ENCODE measurements around the gene OLFM2.

OLFM2 gene

GRCh38 chr19:9877780-9878510 lies 58.4 kb downstream of the OLFM2 start:
- no peaks in the 10 kb centered on the region for H3K36me3 ChIP-seq (ENCODE audit: control insufficient read depth, insufficient read depth, low read length)
- H3K27me3 ChIP-seq (ENCODE audit: control insufficient read depth, insufficient read depth, low read length): no peaks in the 10 kb centered on the region
- H3K27ac ChIP-seq (ENCODE audit: low read depth, low read length): no peak overlapping the region
- H3K9ac ChIP-seq (ENCODE audit: low read depth, low read length): no peak overlapping the region
- no peaks in the 10 kb centered on the region for H3K9me3 ChIP-seq (ENCODE audit: control insufficient read depth, insufficient read depth, low read length)
- H3K4me1 ChIP-seq (ENCODE audit: control insufficient read depth, insufficient read depth, low read length): peaks cover 8% of the 10 kb centered on the region; the same call in 1 of the 2 replicates
- no peak overlapping the region for H3K4me3 ChIP-seq (ENCODE audit: low read depth, low read length)

GRCh38 chr19:9875796-9876195 lies 60.5 kb downstream of the OLFM2 start:
- H3K4me3 ChIP-seq (ENCODE audit: low read depth, low read length): no peak overlapping the region
- no peaks in the 10 kb centered on the region for H3K9me3 ChIP-seq (ENCODE audit: control insufficient read depth, insufficient read depth, low read length)
- no peaks in the 10 kb centered on the region for H3K36me3 ChIP-seq (ENCODE audit: control insufficient read depth, insufficient read depth, low read length)
- H3K27ac ChIP-seq (ENCODE audit: low read depth, low read length): peak overlapping the region; percentile 42
- peaks cover 8% of the 10 kb centered on the region; the same call in 1 of the 2 replicates for H3K4me1 ChIP-seq (ENCODE audit: control insufficient read depth, insufficient read depth, low read length)
- no peaks in the 10 kb centered on the region for H3K27me3 ChIP-seq (ENCODE audit: control insufficient read depth, insufficient read depth, low read length)
- no peak overlapping the region for H3K9ac ChIP-seq (ENCODE audit: low read depth, low read length)

GRCh38 chr19:9875031-9875627 lies 61.2 kb downstream of the OLFM2 start:
- no peak overlapping the region for H3K27ac ChIP-seq (ENCODE audit: low read depth, low read length)
- no peak overlapping the region for H3K4me3 ChIP-seq (ENCODE audit: low read depth, low read length)
- no peaks in the 10 kb centered on the region for H3K9me3 ChIP-seq (ENCODE audit: control insufficient read depth, insufficient read depth, low read length)
- peaks cover 8% of the 10 kb centered on the region; the same call in 1 of the 2 replicates for H3K4me1 ChIP-seq (ENCODE audit: control insufficient read depth, insufficient read depth, low read length)
- H3K27me3 ChIP-seq (ENCODE audit: control insufficient read depth, insufficient read depth, low read length): no peaks in the 10 kb centered on the region
- H3K9ac ChIP-seq (ENCODE audit: low read depth, low read length): no peak overlapping the region
- H3K36me3 ChIP-seq (ENCODE audit: control insufficient read depth, insufficient read depth, low read length): no peaks in the 10 kb centered on the region

GRCh38 chr19:9872618-9873242 lies 63.6 kb downstream of the OLFM2 start:
- Histone ChIP-seq H3K9me3 (ENCODE audit: control insufficient read depth, insufficient read depth, low read length) (no peaks in the 10 kb centered on the region), H3K27ac (ENCODE audit: low read depth, low read length) (no peak overlapping the region), H3K36me3 (ENCODE audit: control insufficient read depth, insufficient read depth, low read length) (no peaks in the 10 kb centered on the region), H3K9ac (ENCODE audit: low read depth, low read length) (no peak overlapping the region), H3K4me3 (ENCODE audit: low read depth, low read length) (no peak overlapping the region), H3K27me3 (ENCODE audit: control insufficient read depth, insufficient read depth, low read length) (no peaks in the 10 kb centered on the region), H3K4me1 (ENCODE audit: control insufficient read depth, insufficient read depth, low read length) (peaks cover 8% of the 10 kb centered on the region; the same call in 1 of the 2 replicates)

- Histone ChIP-seq H3K4me1 (ENCODE audit: control insufficient read depth, insufficient read depth, low read length) (peaks cover 8% of the 10 kb centered on the region; the same call in 1 of the 2 replicates), H3K9me3 (ENCODE audit: control insufficient read depth, insufficient read depth, low read length) (no peaks in the 10 kb centered on the region), H3K27me3 (ENCODE audit: control insufficient read depth, insufficient read depth, low read length) (no peaks in the 10 kb centered on the region), H3K36me3 (ENCODE audit: control insufficient read depth, insufficient read depth, low read length) (no peaks in the 10 kb centered on the region), H3K27ac (ENCODE audit: low read depth, low read length) (no peak overlapping the region), H3K4me3 (ENCODE audit: low read depth, low read length) (no peak overlapping the region), H3K9ac (ENCODE audit: low read depth, low read length) (no peak overlapping the region)
Observed at GRCh38 chr19:9871626-9872338, 64.5 kb downstream of the OLFM2 start.

- no peaks in the 10 kb centered on the region for H3K27me3 ChIP-seq (ENCODE audit: control insufficient read depth, insufficient read depth, low read length)
- peaks cover 7% of the 10 kb centered on the region; the same call in 1 of the 2 replicates for H3K4me1 ChIP-seq (ENCODE audit: control insufficient read depth, insufficient read depth, low read length)
- no peaks in the 10 kb centered on the region for H3K36me3 ChIP-seq (ENCODE audit: control insufficient read depth, insufficient read depth, low read length)
- H3K9ac ChIP-seq (ENCODE audit: low read depth, low read length): no peak overlapping the region
- no peak overlapping the region for H3K4me3 ChIP-seq (ENCODE audit: low read depth, low read length)
- no peaks in the 10 kb centered on the region for H3K9me3 ChIP-seq (ENCODE audit: control insufficient read depth, insufficient read depth, low read length)
- no peak overlapping the region for H3K27ac ChIP-seq (ENCODE audit: low read depth, low read length)
Observed at GRCh38 chr19:9868983-9869617, 67.2 kb downstream of the OLFM2 start.

- H3K4me1 ChIP-seq (ENCODE audit: control insufficient read depth, insufficient read depth, low read length): peaks cover 7% of the 10 kb centered on the region; the same call in 1 of the 2 replicates
- no peaks in the 10 kb centered on the region for H3K27me3 ChIP-seq (ENCODE audit: control insufficient read depth, insufficient read depth, low read length)
- H3K9me3 ChIP-seq (ENCODE audit: control insufficient read depth, insufficient read depth, low read length): no peaks in the 10 kb centered on the region
- H3K4me3 ChIP-seq (ENCODE audit: low read depth, low read length): no peak overlapping the region
- 0 out of 2 replicates have a peak overlapping the region, but pooled peaks have one; percentile 11 for H3K9ac ChIP-seq (ENCODE audit: low read depth, low read length)
- H3K36me3 ChIP-seq (ENCODE audit: control insufficient read depth, insufficient read depth, low read length): no peaks in the 10 kb centered on the region
- peak overlapping the region; percentile 74 for H3K27ac ChIP-seq (ENCODE audit: low read depth, low read length)
Observed at GRCh38 chr19:9865732-9866501, 70.4 kb downstream of the OLFM2 start.

GRCh38 chr19:9863759-9864158 lies 72.6 kb downstream of the OLFM2 start:
- no peak overlapping the region for H3K9ac ChIP-seq (ENCODE audit: low read depth, low read length)
- no peaks in the 10 kb centered on the region for H3K27me3 ChIP-seq (ENCODE audit: control insufficient read depth, insufficient read depth, low read length)
- H3K9me3 ChIP-seq (ENCODE audit: control insufficient read depth, insufficient read depth, low read length): no peaks in the 10 kb centered on the region
- peaks cover 7% of the 10 kb centered on the region; the same call in 1 of the 2 replicates for H3K4me1 ChIP-seq (ENCODE audit: control insufficient read depth, insufficient read depth, low read length)
- peaks cover 4% of the 10 kb centered on the region; the same call in 1 of the 2 replicates for H3K36me3 ChIP-seq (ENCODE audit: control insufficient read depth, insufficient read depth, low read length)
- H3K4me3 ChIP-seq (ENCODE audit: low read depth, low read length): no peak overlapping the region
- H3K27ac ChIP-seq (ENCODE audit: low read depth, low read length): no peak overlapping the region

GRCh38 chr19:9862938-9863337 lies 73.4 kb downstream of the OLFM2 start:
- Histone ChIP-seq H3K9ac (ENCODE audit: low read depth, low read length) (no peak overlapping the region), H3K9me3 (ENCODE audit: control insufficient read depth, insufficient read depth, low read length) (no peaks in the 10 kb centered on the region), H3K27ac (ENCODE audit: low read depth, low read length) (no peak overlapping the region), H3K4me3 (ENCODE audit: low read depth, low read length) (no peak overlapping the region), H3K4me1 (ENCODE audit: control insufficient read depth, insufficient read depth, low read length) (peaks cover 7% of the 10 kb centered on the region; the same call in 1 of the 2 replicates), H3K36me3 (ENCODE audit: control insufficient read depth, insufficient read depth, low read length) (peaks cover 4% of the 10 kb centered on the region; the same call in 1 of the 2 replicates), H3K27me3 (ENCODE audit: control insufficient read depth, insufficient read depth, low read length) (no peaks in the 10 kb centered on the region)

- no peak overlapping the region for H3K9ac ChIP-seq (ENCODE audit: low read depth, low read length)
- H3K9me3 ChIP-seq (ENCODE audit: control insufficient read depth, insufficient read depth, low read length): no peaks in the 10 kb centered on the region
- no peak overlapping the region for H3K27ac ChIP-seq (ENCODE audit: low read depth, low read length)
- H3K4me1 ChIP-seq (ENCODE audit: control insufficient read depth, insufficient read depth, low read length): peaks cover 7% of the 10 kb centered on the region; the same call in 1 of the 2 replicates
- H3K36me3 ChIP-seq (ENCODE audit: control insufficient read depth, insufficient read depth, low read length): peaks cover 19% of the 10 kb centered on the region
- H3K4me3 ChIP-seq (ENCODE audit: low read depth, low read length): no peak overlapping the region
- H3K27me3 ChIP-seq (ENCODE audit: control insufficient read depth, insufficient read depth, low read length): no peaks in the 10 kb centered on the region
Observed at GRCh38 chr19:9861503-9861902, 74.8 kb downstream of the OLFM2 start.
